ENCODE results near the gene LRRC55.

The LRRC55 gene

DNA sequence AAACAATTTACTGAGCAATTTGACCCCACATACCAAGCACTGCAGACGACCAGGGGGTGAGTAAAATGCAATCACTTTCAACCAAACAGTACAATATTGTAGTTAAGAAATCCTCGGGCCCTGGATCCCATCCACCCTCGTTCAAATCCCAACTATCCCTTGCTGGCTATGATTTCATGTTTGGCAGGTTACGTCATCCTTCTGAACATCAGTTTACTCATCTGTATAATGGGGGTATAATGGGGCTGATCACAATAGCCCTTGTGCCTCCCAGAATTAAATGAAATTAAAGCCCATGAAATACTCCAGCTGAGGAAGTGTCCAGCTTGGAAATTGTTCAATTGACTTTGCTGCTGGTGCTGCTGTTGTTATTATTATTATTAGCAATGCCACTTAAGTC, 34.7 kb downstream of the LRRC55 start:
- TF ChIP-seq JUND (IDR thresholded peaks at IDR 0.05; ENCODE audit: low read depth) = no peak
- in situ Hi-C loops (cut with HindIII; ENCODE audit: low pct_unique_long_range_greater_than_20kb, low sequenced_read_pairs) = no loop called here
- no peak for DNase-seq (ENCODE audit: low read depth in 1 of 2, low spot score in 1 of 2)

DNA sequence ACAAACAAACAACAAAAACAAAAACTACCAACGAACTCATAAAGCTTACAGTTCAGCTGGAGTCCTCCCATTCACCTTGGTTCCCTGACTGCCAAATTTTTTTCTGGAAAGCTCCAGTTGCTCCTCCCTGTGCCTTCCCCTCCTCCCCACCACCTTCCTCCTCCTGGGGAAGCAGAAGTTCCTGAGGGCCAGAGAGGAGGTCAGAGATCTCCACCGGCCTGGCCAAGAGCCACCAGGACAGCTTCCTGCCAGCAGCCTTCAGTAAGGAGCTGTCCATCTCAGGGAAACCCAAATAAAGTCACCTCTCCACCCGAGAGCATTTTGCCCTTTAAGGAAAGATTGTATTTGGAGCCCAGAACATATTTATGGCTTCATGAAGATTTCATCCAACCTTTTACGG, 35.3 kb downstream of the LRRC55 start:
- TF ChIP-seq JUND (IDR thresholded peaks at IDR 0.05; ENCODE audit: low read depth) = no peak
- DNase-seq (ENCODE audit: low read depth in 1 of 2, low spot score in 1 of 2) = no peak
- in situ Hi-C loops (cut with HindIII; ENCODE audit: low pct_unique_long_range_greater_than_20kb, low sequenced_read_pairs) = no loop called here

DNA sequence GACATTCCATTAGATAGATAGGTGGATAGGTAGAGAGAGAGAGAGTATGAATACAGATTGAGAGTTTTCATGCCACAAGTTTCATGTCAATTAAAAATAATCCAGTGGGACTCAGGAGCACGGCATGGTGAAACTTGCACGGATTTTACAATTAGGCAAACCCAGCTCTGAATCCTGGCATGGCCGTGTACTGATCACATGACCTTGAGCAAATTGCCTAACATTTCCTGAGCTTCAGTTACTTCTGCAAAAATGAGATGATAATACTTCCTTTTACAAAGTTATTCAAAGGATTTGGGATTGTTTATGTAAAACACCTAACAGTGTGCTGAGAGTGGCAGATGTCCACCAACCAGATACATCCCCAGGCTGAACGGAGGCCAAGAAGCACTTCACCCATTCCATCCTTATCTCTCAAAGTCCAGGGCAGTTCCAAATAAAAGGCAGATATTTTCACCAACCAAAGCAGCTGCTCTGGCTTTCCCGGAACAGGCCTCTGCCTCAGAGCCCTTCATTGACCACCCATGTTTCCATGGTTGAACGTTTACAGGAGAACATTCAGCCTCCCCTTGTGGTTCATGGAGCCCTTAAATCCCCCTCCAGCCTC, 37.4 kb downstream of the LRRC55 start:
- in situ Hi-C loops (cut with HindIII; ENCODE audit: low pct_unique_long_range_greater_than_20kb, low sequenced_read_pairs) = no loop called here
- no peak for TF ChIP-seq JUND (IDR thresholded peaks at IDR 0.05; ENCODE audit: low read depth)
- DNase-seq (ENCODE audit: low read depth in 1 of 2, low spot score in 1 of 2) = no peak

DNA sequence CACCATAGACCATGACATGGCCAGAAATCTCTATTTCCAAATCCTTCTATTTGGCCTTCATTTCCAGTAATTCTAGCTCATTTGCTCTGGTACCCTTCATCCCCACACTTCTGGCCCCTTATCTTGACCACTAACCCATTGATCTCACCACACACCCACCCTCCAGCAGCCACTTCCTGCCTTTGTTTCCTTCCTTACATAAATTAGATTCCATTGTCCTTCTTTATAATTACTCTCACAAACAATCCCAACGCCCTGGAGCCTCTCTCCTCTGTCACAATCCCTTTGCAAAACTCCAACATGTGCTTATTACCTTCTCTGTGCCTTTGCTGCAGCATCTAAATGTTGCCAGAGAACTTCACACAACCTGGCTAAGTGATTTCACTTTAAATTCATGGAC, 40.5 kb downstream of the LRRC55 start:
- no peak for TF ChIP-seq JUND (IDR thresholded peaks at IDR 0.05; ENCODE audit: low read depth)
- in situ Hi-C loops (cut with HindIII; ENCODE audit: low pct_unique_long_range_greater_than_20kb, low sequenced_read_pairs) = no loop called here
- DNase-seq (ENCODE audit: low read depth in 1 of 2, low spot score in 1 of 2) = no peak

DNA sequence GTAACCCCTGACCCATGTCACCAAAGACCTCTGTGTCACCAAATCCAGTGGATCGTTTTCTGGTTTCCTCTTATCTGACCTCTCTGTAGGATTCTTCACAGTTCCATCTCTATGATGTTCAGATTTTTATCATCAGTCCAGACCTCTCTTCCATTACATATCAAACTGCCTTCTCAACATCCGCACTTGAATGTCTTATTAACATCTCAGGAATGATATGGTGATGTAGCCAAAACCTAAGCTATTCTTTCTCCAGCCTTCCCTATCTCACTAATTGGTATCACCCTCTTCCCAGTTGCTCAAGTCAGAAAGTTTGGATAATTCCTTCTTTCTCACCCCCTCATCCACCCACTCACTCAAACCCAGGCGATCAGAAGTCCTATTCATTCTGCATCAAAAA, 41.8 kb downstream of the LRRC55 start:
- no peak for DNase-seq (ENCODE audit: low read depth in 1 of 2, low spot score in 1 of 2)
- in situ Hi-C loops (cut with HindIII; ENCODE audit: low pct_unique_long_range_greater_than_20kb, low sequenced_read_pairs) = no loop called here
- no peak for TF ChIP-seq JUND (IDR thresholded peaks at IDR 0.05; ENCODE audit: low read depth)

DNA sequence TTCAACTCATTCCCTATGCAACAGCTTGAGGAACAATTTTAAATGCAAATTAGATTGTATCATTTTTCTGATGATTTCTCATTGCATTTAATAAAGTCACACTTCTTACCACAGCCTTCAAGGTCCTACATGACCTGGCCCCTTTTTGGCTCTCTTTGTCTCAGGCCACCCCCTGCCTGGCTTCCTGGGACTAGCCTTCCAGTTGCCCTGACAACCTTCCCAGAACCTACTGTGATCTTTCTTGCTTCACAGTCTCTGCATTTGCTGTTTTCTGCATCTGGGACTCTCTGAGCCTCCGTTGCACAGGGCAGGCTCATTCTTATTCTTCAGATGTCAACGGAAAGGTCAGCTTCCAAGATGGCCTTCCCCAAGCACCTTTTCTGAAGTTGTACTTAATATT, 42.4 kb downstream of the LRRC55 start:
- TF ChIP-seq JUND (IDR thresholded peaks at IDR 0.05; ENCODE audit: low read depth) = no peak
- DNase-seq (ENCODE audit: low read depth in 1 of 2, low spot score in 1 of 2) = no peak
- in situ Hi-C loops (cut with HindIII; ENCODE audit: low pct_unique_long_range_greater_than_20kb, low sequenced_read_pairs) = no loop called here

DNA sequence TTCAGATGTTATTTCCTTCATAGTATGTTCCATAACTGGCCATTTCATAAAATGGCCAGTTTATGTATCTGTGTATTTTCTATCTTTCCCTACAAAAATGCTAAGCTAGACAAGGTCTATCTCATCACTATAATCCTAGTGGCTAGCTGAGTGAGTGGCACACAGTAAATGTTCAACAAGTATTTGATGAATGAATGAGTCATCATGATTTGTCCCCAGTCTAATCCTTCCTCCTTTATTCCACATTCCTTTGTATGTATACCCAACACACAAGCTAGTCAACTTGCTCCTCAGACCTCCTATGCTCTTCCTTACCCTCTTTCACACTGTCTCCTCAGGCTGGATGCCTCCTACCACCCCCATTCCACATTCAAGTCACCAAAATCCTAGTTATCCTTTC, 42.8 kb downstream of the LRRC55 start:
- TF ChIP-seq JUND (IDR thresholded peaks at IDR 0.05; ENCODE audit: low read depth) = no peak
- DNase-seq (ENCODE audit: low read depth in 1 of 2, low spot score in 1 of 2) = no peak
- in situ Hi-C loops (cut with HindIII; ENCODE audit: low pct_unique_long_range_greater_than_20kb, low sequenced_read_pairs) = no loop called here

DNA sequence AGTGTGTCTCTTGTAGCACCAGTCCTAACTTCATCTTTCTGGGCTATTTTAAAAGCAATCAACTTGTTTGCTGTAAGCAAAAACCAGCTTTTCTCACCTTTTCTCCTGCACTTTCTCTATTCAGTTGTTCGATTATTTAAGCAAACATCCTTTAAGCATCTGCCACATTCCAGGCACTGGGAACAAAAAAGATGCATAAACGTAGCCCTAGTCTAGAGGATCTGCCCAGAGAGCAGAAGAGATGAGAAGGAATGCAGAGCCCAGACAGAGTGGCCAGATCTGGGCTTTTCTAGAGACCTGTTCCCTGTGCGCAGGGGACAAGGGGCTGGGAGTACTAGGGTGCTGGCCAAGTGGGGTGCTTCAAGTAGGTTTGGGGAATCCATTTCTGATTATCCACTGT, 46.8 kb downstream of the LRRC55 start:
- no peak for DNase-seq (ENCODE audit: low read depth in 1 of 2, low spot score in 1 of 2)
- in situ Hi-C loops (cut with HindIII; ENCODE audit: low pct_unique_long_range_greater_than_20kb, low sequenced_read_pairs) = no loop called here
- no peak for TF ChIP-seq JUND (IDR thresholded peaks at IDR 0.05; ENCODE audit: low read depth)

DNA sequence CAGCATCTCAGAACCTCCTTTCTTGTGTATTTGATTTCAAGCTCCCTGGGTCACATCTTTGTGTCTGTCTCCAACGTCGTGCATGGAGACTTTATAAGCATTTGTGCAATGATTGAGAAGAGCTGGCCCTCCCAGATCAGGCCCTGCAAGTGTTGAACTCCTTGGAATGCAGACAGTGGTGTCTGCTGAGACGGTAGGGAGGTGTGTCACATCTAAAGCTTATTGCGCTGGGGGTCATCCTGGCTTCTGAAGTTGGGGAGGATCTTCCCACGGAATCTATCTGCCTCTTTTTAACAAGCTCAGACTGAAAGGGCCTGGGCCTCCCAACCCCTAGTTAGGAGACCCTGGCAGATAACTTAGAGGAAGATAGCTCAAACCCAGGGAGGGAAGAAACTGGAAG, 48.6 kb downstream of the LRRC55 start:
- TF ChIP-seq JUND (IDR thresholded peaks at IDR 0.05; ENCODE audit: low read depth) = no peak
- in situ Hi-C loops (cut with HindIII; ENCODE audit: low pct_unique_long_range_greater_than_20kb, low sequenced_read_pairs) = no loop called here
- DNase-seq (ENCODE audit: low read depth in 1 of 2, low spot score in 1 of 2) = no peak

DNA sequence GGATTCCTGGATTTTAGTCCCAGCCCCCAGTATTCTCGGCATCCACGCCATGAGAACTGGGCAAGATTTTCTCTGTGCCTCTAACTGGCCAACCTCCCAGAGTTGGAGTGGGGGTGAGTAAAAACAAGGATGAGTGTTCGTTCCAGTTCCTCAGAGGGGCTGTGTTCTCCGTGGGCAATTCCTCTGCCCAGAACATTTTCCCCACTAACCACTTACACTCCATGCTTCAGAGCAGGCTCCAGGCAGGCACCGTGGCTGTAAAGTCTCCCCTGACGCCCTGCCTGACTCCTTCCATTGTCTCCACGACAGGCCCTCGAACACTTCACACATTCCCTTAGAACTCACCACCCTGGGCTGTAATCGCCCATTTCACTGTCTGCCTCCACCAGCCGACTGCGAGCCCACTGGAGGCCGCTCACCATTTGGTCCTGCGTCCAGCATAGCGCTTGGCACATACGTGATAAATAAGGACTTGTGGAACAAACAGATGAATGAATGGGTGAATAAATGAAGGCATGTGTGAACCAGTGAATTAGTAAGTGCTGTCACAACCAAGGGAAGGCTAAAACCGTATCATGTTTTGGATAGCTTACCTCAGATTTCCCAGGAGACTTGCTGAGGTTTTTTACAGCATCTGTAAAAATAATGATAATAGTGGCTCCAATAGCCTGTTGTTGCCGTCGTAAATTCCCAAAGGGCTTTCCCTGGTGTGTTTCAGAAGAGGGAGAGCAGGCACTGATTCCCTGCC, 49.2 kb downstream of the LRRC55 start:
- DNase-seq (ENCODE audit: low read depth in 1 of 2, low spot score in 1 of 2) = no peak
- in situ Hi-C loops (cut with HindIII; ENCODE audit: low pct_unique_long_range_greater_than_20kb, low sequenced_read_pairs) = no loop called here
- no peak for TF ChIP-seq JUND (IDR thresholded peaks at IDR 0.05; ENCODE audit: low read depth)

DNA sequence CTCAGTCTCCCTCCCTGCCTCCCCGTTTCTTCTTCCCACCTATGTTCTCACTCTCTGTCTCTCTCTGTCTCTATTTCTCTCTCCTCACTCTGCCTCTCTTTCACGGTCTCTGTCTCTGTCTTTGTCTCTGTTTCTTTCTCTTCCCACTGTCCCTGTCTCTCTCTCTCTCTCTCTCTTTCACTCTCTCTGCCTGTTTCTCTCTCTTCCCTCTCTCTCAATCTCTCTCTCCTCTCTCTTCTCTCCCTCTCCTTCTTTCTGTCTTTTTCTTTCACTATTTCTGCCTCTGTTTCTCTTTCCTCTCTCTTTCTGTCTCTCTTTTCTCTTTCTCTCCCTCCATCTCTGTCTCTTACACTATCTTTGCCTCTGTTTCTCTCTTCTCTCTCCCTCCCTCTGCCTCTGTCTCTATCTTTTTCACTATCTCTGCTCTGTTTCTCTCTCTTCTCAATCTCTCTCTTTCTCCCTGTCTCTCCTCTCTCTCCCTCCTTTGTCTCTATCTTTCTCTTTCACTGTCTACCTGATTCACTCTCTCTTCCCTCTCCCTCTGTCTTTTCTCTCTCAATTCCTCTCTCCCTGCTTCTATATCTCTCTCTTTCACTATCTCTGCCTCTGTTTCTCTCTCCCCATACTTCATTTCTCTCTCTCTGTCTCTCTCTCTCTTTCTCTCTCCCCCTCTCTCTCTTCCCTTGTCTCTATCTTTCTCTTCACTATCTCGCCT, 49.9 kb downstream of the LRRC55 start:
- TF ChIP-seq JUND (IDR thresholded peaks at IDR 0.05; ENCODE audit: low read depth) = no peak
- DNase-seq (ENCODE audit: low read depth in 1 of 2, low spot score in 1 of 2) = no peak
- in situ Hi-C loops (cut with HindIII; ENCODE audit: low pct_unique_long_range_greater_than_20kb, low sequenced_read_pairs) = no loop called here

DNA sequence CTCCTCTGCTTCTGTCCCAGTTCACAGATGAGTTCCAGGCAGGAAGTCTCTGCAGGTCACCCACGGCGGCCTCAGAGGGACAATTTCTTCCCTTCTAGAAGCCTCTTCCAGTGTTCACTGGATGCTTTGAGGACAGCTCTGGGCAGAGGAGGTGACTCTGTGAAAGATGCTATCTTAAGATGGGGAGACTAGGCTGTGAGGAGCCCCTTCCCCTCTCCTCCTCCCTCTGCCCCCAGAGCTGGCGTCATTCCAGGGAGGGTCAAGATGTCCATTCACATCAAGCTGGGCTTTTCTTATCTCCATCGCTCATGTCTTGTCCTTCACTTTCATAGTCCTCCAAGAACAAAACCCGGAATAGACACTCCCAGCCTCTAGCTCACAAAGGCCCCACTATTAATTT, 51.9 kb downstream of the LRRC55 start:
- no peak for TF ChIP-seq JUND (IDR thresholded peaks at IDR 0.05; ENCODE audit: low read depth)
- no peak for DNase-seq (ENCODE audit: low read depth in 1 of 2, low spot score in 1 of 2)
- in situ Hi-C loops (cut with HindIII; ENCODE audit: low pct_unique_long_range_greater_than_20kb, low sequenced_read_pairs) = no loop called here
